ENCODE measurements around the gene HHAT.

DNA sequence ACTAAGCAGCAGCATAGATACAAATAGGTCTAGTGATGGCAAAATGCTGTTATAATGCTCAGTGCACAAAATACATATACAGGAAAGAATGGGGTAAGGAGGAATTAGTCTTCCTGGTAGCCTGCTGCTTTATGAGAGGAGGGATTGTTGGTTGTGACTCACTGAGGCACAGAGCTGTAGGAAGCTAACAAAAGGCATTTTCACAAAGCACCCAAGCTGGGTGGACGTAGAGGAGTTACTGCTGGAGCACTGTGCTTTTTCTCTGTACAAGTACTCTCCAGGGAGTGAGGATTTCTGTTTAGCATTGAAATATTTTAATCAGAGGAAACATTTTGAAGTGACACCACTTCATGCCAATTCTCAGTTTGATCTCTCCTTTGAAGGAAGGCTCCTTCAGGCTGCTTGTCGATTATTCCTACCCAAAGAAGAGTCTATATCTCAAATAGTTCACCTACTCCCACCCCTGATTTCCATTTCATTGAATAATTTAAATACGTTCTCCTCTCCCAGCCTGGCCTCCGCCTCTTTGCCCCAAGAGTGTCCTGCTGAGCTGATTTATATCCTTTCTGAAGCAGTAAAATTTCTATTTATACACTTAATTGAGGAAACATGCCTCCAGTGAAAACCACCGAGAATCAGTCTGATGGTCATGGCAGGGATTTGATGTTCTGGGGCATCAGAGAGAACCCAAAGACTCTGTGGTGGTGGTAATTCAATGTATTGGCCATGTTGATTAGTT is 271.9 kb downstream of the HHAT start:
- TF ChIP-seq, protein P1, sequence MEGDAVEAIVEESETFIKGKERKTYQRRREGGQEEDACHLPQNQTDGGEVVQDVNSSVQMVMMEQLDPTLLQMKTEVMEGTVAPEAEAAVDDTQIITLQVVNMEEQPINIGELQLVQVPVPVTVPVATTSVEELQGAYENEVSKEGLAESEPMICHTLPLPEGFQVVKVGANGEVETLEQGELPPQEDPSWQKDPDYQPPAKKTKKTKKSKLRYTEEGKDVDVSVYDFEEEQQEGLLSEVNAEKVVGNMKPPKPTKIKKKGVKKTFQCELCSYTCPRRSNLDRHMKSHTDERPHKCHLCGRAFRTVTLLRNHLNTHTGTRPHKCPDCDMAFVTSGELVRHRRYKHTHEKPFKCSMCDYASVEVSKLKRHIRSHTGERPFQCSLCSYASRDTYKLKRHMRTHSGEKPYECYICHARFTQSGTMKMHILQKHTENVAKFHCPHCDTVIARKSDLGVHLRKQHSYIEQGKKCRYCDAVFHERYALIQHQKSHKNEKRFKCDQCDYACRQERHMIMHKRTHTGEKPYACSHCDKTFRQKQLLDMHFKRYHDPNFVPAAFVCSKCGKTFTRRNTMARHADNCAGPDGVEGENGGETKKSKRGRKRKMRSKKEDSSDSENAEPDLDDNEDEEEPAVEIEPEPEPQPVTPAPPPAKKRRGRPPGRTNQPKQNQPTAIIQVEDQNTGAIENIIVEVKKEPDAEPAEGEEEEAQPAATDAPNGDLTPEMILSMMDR (conservative IDR thresholded peaks at IDR 0.05; ENCODE audit: low read length) = no peak
- no peak for TF ChIP-seq EZH2phosphoT487 (IDR thresholded peaks at IDR 0.05; ENCODE audit: borderline replicate concordance)

Data from Loucy (cell line).